Heart left ventricle (tissue), 13 donors: Measurements from ENCODE around the gene GYG1.

ENCODE experiments used
- CTCF ChIP-seq, 12 donors: fragments of 200-600 bp; sonication (generic) in 4 of 12; IDR thresholded peaks; one replicate each; pipeline versions ENCODE4 v1.5.0 to v1.8.0; 2018 to 2022; ENCODE audit warnings: antibody characterized with exemption in 12 of 12, mild to moderate bottlenecking in 5 of 12
- POLR2A ChIP-seq, 2 donors: fragments of 450-650 bp; IDR thresholded peaks; one replicate each; pipeline ENCODE4 v1.6.1; 2017; ENCODE audit warnings: antibody characterized with exemption in 2 of 2, mild to moderate bottlenecking in 2 of 2, moderate library complexity in 2 of 2
- donor health status: ischemic (EF 13 %, LVEDD 7.1; RV severe dilation, severe dysfunction).
- donor health status: DM: no; HTN: yes; CAD: no.
- donor health status: DM: no; HTN: no; CAD: no.
- donor health status: ischemic (EF 25% LVEDD 6.9; RV normal size, moderate dysfunction).
- donor health status: ischemic (EF 25% LVEDD 5.7; RV mildly dilated, moderate dysfunction).
- donor health status: ischemic (EF 35%, LVEDD 5.7; RV mildly dilated, moderate dysfunction).
- donor health status: nonischemic (EF 11% LVEDD 7.7; RV severe dilation, severe dysfunction).
- donor health status: DM: yes; HTN: yes; CAD: no.
- donor health status: PGD.
- donor health status: ischemic (EF 29% LVEDD 5.4; RV normal size, mild dysfunction).
- donor health status: nonischemic (EF 23%, LVEDD 6.1; RV moderate dilation, normal function).

GRCh38 chr3:148962513-148962912 lies 28.8 kb upstream of the GYG1 start:
- TF ChIP-seq POLR2A (IDR thresholded peaks at IDR 0.05) (no peak), CTCF (IDR thresholded peaks at IDR 0.05) (peak in 1 of 12 donors; percentile 3)
